Endothelial cell of umbilical vein (primary cell): Measurements from ENCODE around the gene KRT10. TPM values are rescaled to one million over a fixed set of nuclear protein-coding genes. Genes with fewer than 3 reads are reported as not detected.

Experiments
- BruUV-seq: library from RNA; stranded (reverse); fragments of 400-500 nt; replicated peaks from 2 replicates; lab custom pipeline; 2021; lab: Mats Ljungman, UMichigan
- CTCF ChIA-PET: fragments of 300-600, 350-600 bp; sonication (Branson Sonifier 250); formaldehyde crosslinking; loops from one replicate; lab custom pipeline; 2021; ENCODE audit warnings: antibody characterized with exemption, inconsistent platforms; lab: Charles Lee
- POLR2A ChIA-PET: fragments of 300-600, 350-600 bp; sonication (Branson Sonifier 250); formaldehyde crosslinking; loops from one replicate; lab custom pipeline; 2021; ENCODE audit warnings: antibody characterized with exemption, inconsistent platforms; lab: Charles Lee
- DNase-seq: peaks from one replicate; pipeline ENCODE4 v3.0.0-alpha.2; 2011; ENCODE audit warnings: low read depth, low spot score
- FAIRE-seq: peaks from 2 replicates; lab custom pipeline; 2011; peaks lifted over from hg19 to GRCh38; lab: Jason Lieb, UNC
- H2AFZ ChIP-seq: 2 replicates; pipeline ENCODE4 v1.6.0; 2012; ENCODE audit warnings: low read depth, low read length, control low read depth, inconsistent platforms
- H3K27ac ChIP-seq: 2 replicates; pipeline ENCODE4 v1.5.1; 2011; ENCODE audit warnings: low read depth, mild to moderate bottlenecking, control low read depth, low read length, moderate library complexity; ENCODE audit not compliant: insufficient read depth
- H3K27me3 ChIP-seq, 2 experiments: 2 replicates each; pipeline versions ENCODE4 v1.6.0 to v1.6.1; 2011; ENCODE audit warnings: low read length in 2 of 2, mixed read lengths in 1 of 2; ENCODE audit not compliant: control insufficient read depth in 2 of 2, insufficient read depth in 2 of 2
- H3K36me3 ChIP-seq, 2 experiments: 2 replicates in 1 of 2; 3 replicates in 1 of 2; pipeline ENCODE4 v1.5.1; 2011; ENCODE audit warnings: low read length in 2 of 2, mild to moderate bottlenecking in 1 of 2, moderate library complexity in 1 of 2; ENCODE audit not compliant: control insufficient read depth in 2 of 2, insufficient read depth in 2 of 2; ENCODE audit errors: extremely low read depth in 1 of 2
- H3K4me1 ChIP-seq: 3 replicates; pipeline ENCODE4 v1.5.1; 2011; ENCODE audit warnings: mild to moderate bottlenecking, low read length; ENCODE audit not compliant: control insufficient read depth, insufficient read depth; ENCODE audit errors: extremely low read depth
- H3K4me2 ChIP-seq: 2 replicates; pipeline ENCODE4 v1.6.1; 2011; ENCODE audit warnings: low read length, control low read depth, mixed read lengths; ENCODE audit not compliant: insufficient read depth
- H3K4me3 ChIP-seq, 3 experiments: fragments of 200-600 bp in 1 of 3; sonication (generic), shearing (Covaris generic) in 1 of 3; replicated peaks in 1 of 3; 2 replicates each; pipeline ENCODE4 v1.5.1; 2011 to 2016; ENCODE audit warnings: control low read depth in 3 of 3, low read length in 3 of 3, mild to moderate bottlenecking in 2 of 3, inconsistent platforms in 1 of 3, low read depth in 1 of 3, moderate library complexity in 1 of 3; ENCODE audit not compliant: insufficient read depth in 1 of 3
- H3K79me2 ChIP-seq: 2 replicates; pipeline ENCODE4 v1.6.0; 2012; ENCODE audit warnings: low read length, inconsistent platforms; ENCODE audit not compliant: control insufficient read depth, insufficient read depth
- H3K9ac ChIP-seq: replicated peaks from 2 replicates; pipeline ENCODE3; 2011; ENCODE audit warnings: low read length, control low read depth; ENCODE audit not compliant: insufficient read depth; ENCODE audit errors: extremely low read depth
- H3K9me1 ChIP-seq: replicated peaks from 3 replicates; pipeline ENCODE4 v1.6.0; 2011; ENCODE audit warnings: mild to moderate bottlenecking, low read length; ENCODE audit not compliant: control insufficient read depth, insufficient read depth; ENCODE audit errors: extremely low read depth
- H3K9me3 ChIP-seq: replicated peaks from 2 replicates; pipeline ENCODE4 v1.5.1; 2012; ENCODE audit warnings: low read length, inconsistent platforms; ENCODE audit not compliant: control insufficient read depth, insufficient read depth
- H4K20me1 ChIP-seq: replicated peaks from 2 replicates; pipeline ENCODE3; 2011; ENCODE audit warnings: mild to moderate bottlenecking, low read length; ENCODE audit not compliant: control insufficient read depth, insufficient read depth; ENCODE audit errors: extremely low read depth
- EZH2 ChIP-seq: IDR thresholded peaks from 2 replicates; pipeline ENCODE4 v1.6.1; 2012; ENCODE audit warnings: borderline replicate concordance, low read depth, mild to moderate bottlenecking, moderate library complexity, low read length, inconsistent platforms; ENCODE audit not compliant: severe bottlenecking
- JUN ChIP-seq: IDR thresholded peaks from 2 replicates; pipeline ENCODE4 v1.6.1; 2011; ENCODE audit warnings: borderline replicate concordance, low read depth; ENCODE audit not compliant: insufficient read length, insufficient read depth
- dilution Hi-C: fragments of 300-500 bp; cut with MboI; formaldehyde crosslinking; loops from one replicate; pipeline ENCODE4 v1.15.0; 2019; ENCODE audit warnings: low sequenced_read_pairs; ENCODE audit not compliant: extremely low pct_ligation_motif_present
- intact Hi-C: fragments of 100-400 bp; cut with micrococcal nuclease; formaldehyde crosslinking; loops from one replicate; pipeline ENCODE4 v1.10.0; 2022
- polyA plus RNA-seq, 4 experiments: library from polyadenylated mRNA; depleted of rRNA in 3 of 4; stranded (reverse) in 3 of 4; unstranded in 1 of 4; fragments of >200 nt; gene quantifications; 2 replicates each; pipeline versions ENCODE4 v1.2.1 to v1.2.3, GENCODE V29; 2011 to 2012; ENCODE audit warnings: missing spikeins in 1 of 4
- total RNA-seq: library from RNA; stranded (reverse); gene quantifications from 2 replicates; pipeline ENCODE4 v1.2.3, GENCODE V29; 2021

KRT10 gene
- total and polyA plus RNA-seq, 2 donors (not counting 3 experiments of a cell fraction or from before 2014, with no cell fraction given), result 5.1 to 55.6 TPM

DNA sequence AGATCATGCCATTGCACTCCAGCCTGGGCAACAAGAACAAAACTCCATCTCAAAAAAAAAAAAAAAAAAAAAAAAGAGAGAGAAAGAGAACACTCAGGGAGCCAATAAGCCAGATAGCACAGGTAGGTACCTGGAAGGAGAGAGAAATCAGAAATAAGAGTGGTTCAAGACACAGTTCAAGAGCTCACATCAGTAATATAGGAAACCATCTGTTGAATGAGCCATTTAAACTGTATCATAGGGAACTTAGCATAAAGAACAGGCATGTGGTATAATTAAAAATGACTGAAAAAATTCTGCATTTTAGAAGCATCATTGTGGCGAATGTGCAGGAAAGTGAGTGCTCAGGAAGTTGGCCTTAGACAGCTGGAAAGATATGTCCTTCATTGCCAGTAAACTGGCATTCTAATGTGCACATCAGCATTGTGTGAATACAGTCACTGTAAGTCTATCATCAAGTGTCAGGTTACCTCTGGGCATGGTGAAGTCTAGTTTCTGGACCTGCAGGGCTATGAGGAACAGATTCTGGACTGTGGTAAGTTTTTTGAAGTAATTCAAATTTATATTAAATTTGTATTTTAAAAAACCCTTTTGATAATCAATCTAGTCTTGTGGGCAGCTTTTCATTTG is 24.2 kb upstream of the KRT10 start:
- no peaks in the 10 kb centered on the region for H3K9me1 ChIP-seq
- no peak overlapping the region for H3K4me2 ChIP-seq
- H3K4me3 ChIP-seq, result no peak overlapping the region
- CTCF ChIA-PET, result interaction anchor here (0.8 to 1.6 kb wide), 2 partner anchors 28 to 802 kb away, joined by 3 read pairs; no protein-coding TSS in a partner anchor
- no peaks in the 10 kb centered on the region for H3K9me3 ChIP-seq
- POLR2A ChIA-PET, result no interaction called here
- H3K9ac ChIP-seq, result no peak overlapping the region
- no TSS peak for BruUV-seq
- no peak overlapping the region for H3K27ac ChIP-seq
- no peaks in the 10 kb centered on the region for H4K20me1 ChIP-seq
- DNase-seq (no peak), FAIRE-seq (no peak)
- H3K4me1 ChIP-seq, result no peaks in the 10 kb centered on the region
- intact Hi-C loops (no loop called here), dilution Hi-C loops (no loop called here)
- no peak overlapping the region for H2AFZ ChIP-seq
- H3K36me3 ChIP-seq, result no peaks in the 10 kb centered on the region
- H3K79me2 ChIP-seq, result no peaks in the 10 kb centered on the region
- no peak for TF ChIP-seq JUN
- peaks cover 12 to 20% of the 10 kb centered on the region in 2 experiments for H3K27me3 ChIP-seq

DNA sequence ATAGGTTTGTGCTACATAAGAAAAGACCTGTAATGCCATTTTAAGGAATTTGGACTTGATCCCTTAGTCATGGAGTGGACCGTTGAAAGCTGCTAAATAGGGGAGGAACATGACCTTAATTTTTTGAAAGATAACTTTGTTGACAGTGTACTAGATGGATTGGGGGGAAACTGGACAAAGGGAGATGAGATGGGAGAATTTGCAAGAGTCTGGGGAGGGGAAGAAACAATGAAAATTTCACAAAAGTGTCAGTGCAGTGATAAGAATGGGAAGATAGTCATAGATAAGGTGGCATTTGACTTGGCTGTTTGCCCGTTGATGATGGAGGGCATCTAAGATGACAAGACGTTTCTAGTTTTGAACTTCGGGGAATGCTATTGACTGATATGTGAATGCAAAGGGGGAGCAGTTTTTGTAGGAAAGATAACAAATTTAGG is 22.3 kb upstream of the KRT10 start:
- intact Hi-C loops, result no loop called here
- FAIRE-seq, result no peak

More for the DNA sequence above, 22.3 kb upstream of the KRT10 start:
- H3K4me2 ChIP-seq, result no peak overlapping the region
- no peak for DNase-seq
- dilution Hi-C loops, result no loop called here
- no peaks in the 10 kb centered on the region for H3K9me3 ChIP-seq
- no peak overlapping the region for H2AFZ ChIP-seq
- peaks cover 10 to 19% of the 10 kb centered on the region in 2 experiments for H3K27me3 ChIP-seq
- TF ChIP-seq JUN, result no peak
- TF ChIP-seq EZH2, result no peak
- H3K36me3 ChIP-seq, result no peaks in the 10 kb centered on the region
- no peaks in the 10 kb centered on the region for H4K20me1 ChIP-seq
- no TSS peak for BruUV-seq
- H3K9ac ChIP-seq, result no peak overlapping the region
- H3K4me1 ChIP-seq, result no peaks in the 10 kb centered on the region
- H3K27ac ChIP-seq, result no peak overlapping the region
- no peak overlapping the region for H3K4me3 ChIP-seq
- H3K79me2 ChIP-seq, result no peaks in the 10 kb centered on the region
- CTCF ChIA-PET, result interaction anchor here (1.2 kb wide), 1 partner anchor 704 kb away, joined by 4 read pairs; no protein-coding TSS in a partner anchor
- H3K9me1 ChIP-seq, result no peaks in the 10 kb centered on the region
- POLR2A ChIA-PET, result no interaction called here
